Calu3 (cell line): ENCODE results near the gene ERCC8. TPM values are rescaled to one million over a fixed set of nuclear protein-coding genes. Genes with fewer than 3 reads are reported as not detected.
"Not testable (repeated sequence)": the region's sequence is repeated elsewhere in the genome, so short reads cannot be mapped to it uniquely, and the experiment has no call there.

Experiments
- BruUV-seq: library from RNA; stranded (reverse); fragments of 400-500 nt; replicated peaks from 2 replicates; lab custom pipeline; 2021; lab: Mats Ljungman, UMichigan
- CTCF ChIA-PET: fragments of 300-600 bp; sonication (Branson Sonifier 250); formaldehyde crosslinking; loops from one replicate; lab custom pipeline; 2022; ENCODE audit warnings: antibody characterized with exemption; lab: Charles Lee
- DNase-seq: peaks from one replicate; pipeline ENCODE4 v3.0.0; 2022
- H3K27ac Mint-ChIP-seq: one replicate; pipeline ENCODE4 v1.8.0; 2022; ENCODE audit warnings: mixed read lengths; ENCODE audit not compliant: unreplicated experiment
- H3K27me3 Mint-ChIP-seq: one replicate; pipeline ENCODE4 v1.8.0; 2022; ENCODE audit warnings: mixed read lengths; ENCODE audit not compliant: unreplicated experiment
- H3K36me3 Mint-ChIP-seq: one replicate; pipeline ENCODE4 v1.8.0; 2022; ENCODE audit warnings: mild to moderate bottlenecking, moderate library complexity, mixed read lengths; ENCODE audit not compliant: insufficient read depth, unreplicated experiment
- H3K4me1 Mint-ChIP-seq: one replicate; pipeline ENCODE4 v1.8.0; 2022; ENCODE audit warnings: mild to moderate bottlenecking, low read depth, mixed read lengths; ENCODE audit not compliant: unreplicated experiment
- H3K4me3 Mint-ChIP-seq: one replicate; pipeline ENCODE4 v1.8.0; 2022; ENCODE audit warnings: mild to moderate bottlenecking, low read depth, moderate library complexity, mixed read lengths; ENCODE audit not compliant: unreplicated experiment
- H3K9me3 Mint-ChIP-seq: one replicate; pipeline ENCODE4 v1.8.0; 2022; ENCODE audit warnings: low read depth, mixed read lengths; ENCODE audit not compliant: unreplicated experiment
- CTCF ChIP-seq: fragments of 200-600 bp; IDR thresholded peaks from one replicate; pipeline ENCODE4 v1.8.0; 2022; ENCODE audit warnings: antibody characterized with exemption; ENCODE audit not compliant: unreplicated experiment
- intact Hi-C: fragments of 100-400 bp; cut with micrococcal nuclease; formaldehyde crosslinking; loops from one replicate; pipeline ENCODE4 v1.10.0; 2022; ENCODE audit not compliant: unreplicated experiment
- total RNA-seq: library from RNA; stranded (reverse); gene quantifications from 2 replicates; pipeline ENCODE4 v1.2.3, GENCODE V29; 2022

The ERCC8 gene
- total RNA-seq, 1 experiment from 2014 or later = 19.7 TPM

GRCh38 chr5:60992871-60993270 lies 48.0 kb upstream of the ERCC8 start:
- H3K9me3 Mint-ChIP-seq = peaks cover 2% of the 10 kb centered on the region

GRCh38 chr5:60989790-60990189 lies 44.9 kb upstream of the ERCC8 start:
- no TSS peak for BruUV-seq
- no peak for DNase-seq
- Mint-ChIP-seq H3K36me3 (no peaks in the 10 kb centered on the region), H3K27me3 (no peaks in the 10 kb centered on the region), H3K27ac (no peak overlapping the region), H3K4me3 (no peak overlapping the region), H3K9me3 (peaks cover 9% of the 10 kb centered on the region), H3K4me1 (no peaks in the 10 kb centered on the region)
- intact Hi-C loops = no loop called here
- no peak for TF ChIP-seq CTCF
- CTCF ChIA-PET = no interaction called here

More at GRCh38 chr5:60992871-60993270, 48.0 kb upstream of the ERCC8 start:
- CTCF ChIA-PET = no interaction called here
- Mint-ChIP-seq H3K36me3 (no peaks in the 10 kb centered on the region), H3K27me3 (no peaks in the 10 kb centered on the region), H3K27ac (no peak overlapping the region), H3K4me1 (no peaks in the 10 kb centered on the region), H3K4me3 (no peak overlapping the region)
- no peak for TF ChIP-seq CTCF
- intact Hi-C loops = no loop called here
- DNase-seq = no peak
- BruUV-seq = no TSS peak

- BruUV-seq, H3K27me3 Mint-ChIP-seq, H3K4me3 Mint-ChIP-seq, H3K36me3 Mint-ChIP-seq, CTCF ChIA-PET, H3K4me1 Mint-ChIP-seq, DNase-seq, H3K27ac Mint-ChIP-seq, intact Hi-C loops: not testable (repeated sequence)
- H3K9me3 Mint-ChIP-seq = peaks cover 10% of the 10 kb centered on the region
Observed at GRCh38 chr5:60982127-60982526, 37.3 kb upstream of the ERCC8 start.

GRCh38 chr5:60980511-60980910 lies 35.6 kb upstream of the ERCC8 start:
- Mint-ChIP-seq H3K36me3 (no peaks in the 10 kb centered on the region), H3K27ac (no peak overlapping the region), H3K9me3 (peaks cover 8% of the 10 kb centered on the region), H3K4me3 (no peak overlapping the region), H3K27me3 (no peaks in the 10 kb centered on the region), H3K4me1 (no peaks in the 10 kb centered on the region)
- CTCF ChIA-PET = interaction anchor here (0.5 kb wide), 1 partner anchor 1304 kb away, joined by 3 read pairs; no protein-coding TSS in a partner anchor
- intact Hi-C loops = no loop called here
- no TSS peak for BruUV-seq
- no peak for TF ChIP-seq CTCF
- DNase-seq = no peak

- Mint-ChIP-seq H3K27ac (no peak overlapping the region), H3K4me1 (no peaks in the 10 kb centered on the region), H3K27me3 (no peaks in the 10 kb centered on the region), H3K9me3 (peaks cover 4% of the 10 kb centered on the region), H3K36me3 (no peaks in the 10 kb centered on the region), H3K4me3 (no peak overlapping the region)
- CTCF ChIA-PET = no interaction called here
- no peak for DNase-seq
- no peak for TF ChIP-seq CTCF
- BruUV-seq = no TSS peak
- intact Hi-C loops = no loop called here
Observed at GRCh38 chr5:60978968-60979367, 34.1 kb upstream of the ERCC8 start.
